CD4-positive, CD25-positive, alpha-beta regulatory T cell (primary cell): ENCODE measurements around the gene RPN1. TPM values are rescaled to one million over a fixed set of nuclear protein-coding genes. Genes with fewer than 3 reads are reported as not detected.

Source experiments
- ATAC-seq, 2 donors: fragments of 150-1000 bp; cut with Tn5 transposase; one replicate each; pipeline ENCODE4 v1.10.0; 2021; ENCODE audit warnings: low read depth in 2 of 2, moderate number of reproducible peaks in 2 of 2, moderate library complexity in 1 of 2
- DNase-seq, 3 donors: peaks; one replicate each; pipeline versions ENCODE4 v3.0.0 to v3.0.0-alpha.2; 2012 to 2022; ENCODE audit warnings: mixed read lengths in 1 of 3
- H3K27ac ChIP-seq: one replicate; pipeline ENCODE4 v1.7.0; 2013; ENCODE audit warnings: mild to moderate bottlenecking, low read length; ENCODE audit not compliant: insufficient read depth, poor library complexity, severe bottlenecking
- H3K27me3 ChIP-seq: one replicate; pipeline ENCODE4 v1.7.0; 2013; ENCODE audit warnings: low read length; ENCODE audit not compliant: control insufficient read depth, insufficient read depth
- H3K36me3 ChIP-seq: one replicate; pipeline ENCODE4 v1.7.0; 2013; ENCODE audit warnings: mild to moderate bottlenecking, low read length, moderate library complexity; ENCODE audit not compliant: control insufficient read depth, insufficient read depth
- H3K4me1 ChIP-seq: 2 replicates; pipeline ENCODE4 v1.7.0; 2013; ENCODE audit warnings: mild to moderate bottlenecking, low read length; ENCODE audit not compliant: insufficient read depth, control insufficient read depth, poor library complexity, severe bottlenecking
- H3K4me3 ChIP-seq: one replicate; pipeline ENCODE4 v1.7.0; 2013; ENCODE audit warnings: low read depth, mild to moderate bottlenecking, low read length, moderate library complexity
- H3K9me3 ChIP-seq, 2 experiments: 1 replicate in 1 of 2; 2 replicates in 1 of 2; pipeline ENCODE4 v1.7.0; 2013; ENCODE audit warnings: low read length in 2 of 2, mild to moderate bottlenecking in 1 of 2, moderate library complexity in 1 of 2; ENCODE audit not compliant: control insufficient read depth in 2 of 2
- H3K27ac Mint-ChIP-seq, 3 donors: one replicate each; pipeline ENCODE4 v1.8.0; 2020 to 2022; ENCODE audit warnings: mild to moderate bottlenecking in 3 of 3, mixed read lengths in 3 of 3, moderate library complexity in 2 of 3
- H3K27me3 Mint-ChIP-seq: one replicate; pipeline ENCODE4 v1.8.0; 2022; ENCODE audit warnings: mild to moderate bottlenecking, mixed read lengths
- H3K36me3 Mint-ChIP-seq: one replicate; pipeline ENCODE4 v1.8.0; 2020; ENCODE audit warnings: mixed read lengths
- H3K4me1 Mint-ChIP-seq, 4 donors: one replicate each; pipeline ENCODE4 v1.8.0; 2020 to 2022; ENCODE audit warnings: mixed read lengths in 4 of 4, mild to moderate bottlenecking in 1 of 4
- H3K4me3 Mint-ChIP-seq, 4 donors: one replicate each; pipeline ENCODE4 v1.8.0; 2020 to 2022; ENCODE audit warnings: mild to moderate bottlenecking in 4 of 4, mixed read lengths in 4 of 4, moderate library complexity in 3 of 4
- H3K9me3 Mint-ChIP-seq, 7 donors: one replicate each; pipeline ENCODE4 v1.8.0; 2020 to 2022; ENCODE audit warnings: mixed read lengths in 7 of 7, mild to moderate bottlenecking in 3 of 7, moderate library complexity in 2 of 7
- polyA plus RNA-seq, 4 donors: library from polyadenylated mRNA; unstranded; fragments of 300-500 nt; fragmentation: Illumina TruSeq; gene quantifications; one replicate each; pipeline ENCODE4 v1.2.3, GENCODE V29; 2021
- total RNA-seq: library from RNA; stranded (reverse); gene quantifications from one replicate; pipeline ENCODE4 v1.2.3, GENCODE V29; 2022

The RPN1 gene
- total and polyA plus RNA-seq, 5 donors from 2014 or later, result 94.4 to 283 (median 248) TPM

DNA sequence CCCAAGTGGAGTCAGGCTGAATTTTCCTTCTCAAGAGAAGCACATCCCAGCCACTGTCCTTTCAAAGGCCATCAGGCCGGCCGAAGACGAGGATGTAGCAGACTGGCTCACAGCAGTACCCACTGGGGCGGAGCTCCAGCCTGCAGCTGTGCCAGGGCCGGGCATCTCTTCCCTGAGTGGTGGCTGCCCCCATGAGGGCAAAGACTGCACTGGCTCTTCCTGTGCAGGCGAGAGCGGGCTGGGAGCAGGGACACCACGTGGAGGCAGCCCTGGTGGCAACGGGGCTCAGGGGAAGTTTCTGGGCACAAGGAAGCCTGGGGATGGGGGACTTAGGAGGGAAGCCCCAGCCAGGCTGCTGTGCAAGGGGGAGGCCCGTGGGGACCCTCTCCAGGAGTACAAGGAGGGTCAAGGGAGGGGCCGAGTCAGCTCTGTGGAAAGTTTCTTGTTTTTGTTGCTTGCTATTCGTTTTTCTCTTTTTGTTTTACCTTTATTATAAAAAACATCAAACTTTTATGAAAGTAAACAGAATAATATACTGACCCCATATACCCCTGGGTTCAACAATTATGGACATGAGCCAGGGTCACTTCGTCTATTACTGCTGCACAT is 66.1 kb downstream of the RPN1 start:
- peak; percentile 53 to 64 for ATAC-seq

GRCh38 chr3:128581566-128581965 is 69.1 kb downstream of the RPN1 start:
- no peaks in the 10 kb centered on the region for H3K36me3 ChIP-seq
- Mint-ChIP-seq H3K4me3 (no peak overlapping the region), H3K27me3 (peaks cover 11% of the 10 kb centered on the region), H3K9me3 (peaks cover 0 to 2% (median 0%) of the 10 kb centered on the region in 7 donors), H3K4me1 (no peaks in the 10 kb centered on the region), H3K27ac (no peak overlapping the region), H3K36me3 (no peaks in the 10 kb centered on the region)
- no peaks in the 10 kb centered on the region for H3K4me1 ChIP-seq
- ATAC-seq, result no peak
- no peak overlapping the region for H3K27ac ChIP-seq
- no peaks in the 10 kb centered on the region for H3K27me3 ChIP-seq
- DNase-seq, result no peak
- no peak overlapping the region for H3K4me3 ChIP-seq
- peaks cover 0 to 2% of the 10 kb centered on the region in 2 experiments for H3K9me3 ChIP-seq

More for the DNA sequence above, 66.1 kb downstream of the RPN1 start:
- Histone ChIP-seq H3K9me3 (peaks cover 0 to 2% of the 10 kb centered on the region in 2 experiments), H3K4me3 (no peak overlapping the region), H3K27me3 (no peaks in the 10 kb centered on the region), H3K4me1 (no peaks in the 10 kb centered on the region), H3K27ac (no peak overlapping the region), H3K36me3 (no peaks in the 10 kb centered on the region)
- Mint-ChIP-seq H3K9me3 (peaks cover 0 to 2% (median 0%) of the 10 kb centered on the region in 7 donors), H3K36me3 (no peaks in the 10 kb centered on the region), H3K4me3 (no peak overlapping the region), H3K27me3 (peaks cover 11% of the 10 kb centered on the region), H3K4me1 (peaks cover 0 to 21% (median 9%) of the 10 kb centered on the region in 4 donors), H3K27ac (no peak overlapping the region)
- DNase-seq, result peak in 1 of 3 donors; percentile 59

GRCh38 chr3:128579927-128580326 is 70.7 kb downstream of the RPN1 start:
- H3K27me3 ChIP-seq, result no peaks in the 10 kb centered on the region
- no peak for DNase-seq
- no peak overlapping the region for H3K27ac ChIP-seq
- peaks cover 0 to 4% (median 0%) of the 10 kb centered on the region in 4 donors for H3K4me1 Mint-ChIP-seq
- H3K4me3 Mint-ChIP-seq, result no peak overlapping the region
- no peak for ATAC-seq
- no peaks in the 10 kb centered on the region for H3K36me3 ChIP-seq
- no peak overlapping the region for H3K4me3 ChIP-seq
- H3K36me3 Mint-ChIP-seq, result no peaks in the 10 kb centered on the region
- H3K27me3 Mint-ChIP-seq, result peaks cover 13% of the 10 kb centered on the region
- H3K4me1 ChIP-seq, result no peaks in the 10 kb centered on the region
- peaks cover 0 to 2% (median 0%) of the 10 kb centered on the region in 7 donors for H3K9me3 Mint-ChIP-seq
- H3K9me3 ChIP-seq, result peaks cover 0 to 2% of the 10 kb centered on the region in 2 experiments
- H3K27ac Mint-ChIP-seq, result no peak overlapping the region

DNA sequence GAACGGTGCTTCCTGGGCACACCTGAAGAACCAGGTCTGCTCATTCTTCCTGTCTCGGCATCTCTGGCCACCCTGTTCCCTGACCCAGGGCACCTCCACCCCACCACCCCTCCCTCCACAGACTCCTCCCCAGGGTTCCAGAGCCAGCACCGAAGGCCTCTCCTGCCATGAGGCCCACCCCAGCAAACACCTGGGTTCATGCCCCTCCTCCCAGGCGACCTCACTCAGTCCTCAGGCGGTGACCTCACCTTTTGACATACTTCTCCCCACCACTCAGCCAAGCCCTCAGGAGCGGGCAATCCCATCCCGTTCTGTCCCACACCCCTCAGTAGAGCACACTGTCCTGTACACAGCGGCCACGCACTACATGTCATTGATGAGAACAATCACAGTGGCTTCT is 72.3 kb downstream of the RPN1 start:
- H3K4me1 ChIP-seq, result peaks cover 6% of the 10 kb centered on the region
- peaks cover 0 to 9% (median 3%) of the 10 kb centered on the region in 4 donors for H3K4me1 Mint-ChIP-seq
- DNase-seq (no peak), ATAC-seq (no peak)
- H3K9me3 ChIP-seq, result peaks cover 0 to 2% of the 10 kb centered on the region in 2 experiments
- H3K4me3 Mint-ChIP-seq, result no peak overlapping the region
- H3K36me3 ChIP-seq, result no peaks in the 10 kb centered on the region
- H3K36me3 Mint-ChIP-seq, result no peaks in the 10 kb centered on the region
- H3K27me3 Mint-ChIP-seq, result peaks cover 29% of the 10 kb centered on the region
- H3K4me3 ChIP-seq, result no peak overlapping the region
- peaks cover 0 to 1% (median 0%) of the 10 kb centered on the region in 7 donors for H3K9me3 Mint-ChIP-seq
- no peak overlapping the region for H3K27ac ChIP-seq
- H3K27me3 ChIP-seq, result no peaks in the 10 kb centered on the region
- no peak overlapping the region for H3K27ac Mint-ChIP-seq

DNA sequence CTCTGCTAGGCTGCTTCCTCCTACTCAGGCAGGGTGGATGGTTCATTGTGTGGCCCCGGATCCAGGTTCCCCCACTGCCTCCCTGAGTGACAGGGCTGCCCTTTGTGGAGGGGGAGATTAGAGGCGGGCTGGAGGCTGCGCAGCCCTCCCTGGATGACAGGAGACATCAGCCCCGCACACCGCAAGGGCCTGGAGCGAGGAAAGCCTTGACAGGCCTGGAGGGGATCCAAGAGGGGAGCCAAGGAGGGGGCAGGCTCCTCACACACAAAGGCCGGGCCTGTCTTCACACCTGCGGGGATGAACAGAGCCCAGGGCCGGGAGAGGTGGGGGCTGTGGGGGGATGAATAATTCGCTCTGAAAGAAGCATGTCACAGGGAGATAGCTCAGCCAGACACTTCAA is 72.9 kb downstream of the RPN1 start:
- Mint-ChIP-seq H3K4me1 (peaks cover 0 to 13% (median 6%) of the 10 kb centered on the region in 4 donors), H3K4me3 (no peak overlapping the region), H3K27ac (no peak overlapping the region), H3K36me3 (no peaks in the 10 kb centered on the region), H3K27me3 (peaks cover 35% of the 10 kb centered on the region), H3K9me3 (peaks cover 0 to 1% (median 0%) of the 10 kb centered on the region in 7 donors)
- H3K4me3 ChIP-seq, result no peak overlapping the region
- no peaks in the 10 kb centered on the region for H3K36me3 ChIP-seq
- H3K27ac ChIP-seq, result no peak overlapping the region
- peaks cover 12% of the 10 kb centered on the region for H3K4me1 ChIP-seq
- DNase-seq (no peak), ATAC-seq (no peak)
- H3K27me3 ChIP-seq, result no peaks in the 10 kb centered on the region
- peaks cover 0 to 2% of the 10 kb centered on the region in 2 experiments for H3K9me3 ChIP-seq

- Histone ChIP-seq H3K9me3 (peaks cover 0 to 2% of the 10 kb centered on the region in 2 experiments), H3K36me3 (no peaks in the 10 kb centered on the region), H3K27ac (no peak overlapping the region), H3K27me3 (peaks cover 1% of the 10 kb centered on the region), H3K4me3 (no peak overlapping the region), H3K4me1 (peaks cover 15% of the 10 kb centered on the region)
- Mint-ChIP-seq H3K4me1 (peaks cover 0 to 19% (median 9%) of the 10 kb centered on the region in 4 donors), H3K27me3 (peaks cover 31% of the 10 kb centered on the region), H3K9me3 (peaks cover 0 to 1% (median 0%) of the 10 kb centered on the region in 7 donors), H3K27ac (no peak overlapping the region), H3K4me3 (no peak overlapping the region), H3K36me3 (no peaks in the 10 kb centered on the region)
- ATAC-seq (no peak), DNase-seq (no peak)
Measured at GRCh38 chr3:128576290-128576689, 74.3 kb downstream of the RPN1 start.

DNA sequence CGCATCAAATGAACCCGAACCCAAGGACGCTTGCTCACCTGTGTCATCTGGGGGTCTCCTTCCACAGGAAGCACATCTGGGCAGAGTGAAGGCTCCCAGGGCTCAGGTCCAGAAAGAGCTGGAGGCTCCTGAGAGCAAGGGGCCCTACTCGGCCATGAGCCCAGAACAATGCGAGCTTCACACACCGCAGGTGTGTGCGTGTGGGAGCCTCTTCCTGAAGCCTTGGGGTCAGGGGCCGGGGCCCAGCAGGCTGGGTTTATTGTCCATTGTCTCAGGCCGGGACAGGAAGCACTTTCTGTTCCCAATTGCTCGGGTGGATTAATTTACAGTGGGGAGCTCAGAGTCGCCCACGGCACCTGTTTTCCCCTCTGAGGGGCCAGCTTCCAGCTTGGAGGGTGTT is 74.8 kb downstream of the RPN1 start:
- Histone ChIP-seq H3K27ac (no peak overlapping the region), H3K36me3 (no peaks in the 10 kb centered on the region), H3K9me3 (peaks cover 0 to 2% of the 10 kb centered on the region in 2 experiments), H3K27me3 (peaks cover 5% of the 10 kb centered on the region), H3K4me1 (peaks cover 15% of the 10 kb centered on the region), H3K4me3 (no peak overlapping the region)
- H3K27ac Mint-ChIP-seq, result no peak overlapping the region
- H3K27me3 Mint-ChIP-seq, result peaks cover 35% of the 10 kb centered on the region
- no peak for DNase-seq
- H3K36me3 Mint-ChIP-seq, result no peaks in the 10 kb centered on the region
- no peak for ATAC-seq
- H3K9me3 Mint-ChIP-seq, result peaks cover 0 to 1% (median 0%) of the 10 kb centered on the region in 7 donors
- H3K4me3 Mint-ChIP-seq, result no peak overlapping the region
- H3K4me1 Mint-ChIP-seq, result peaks cover 0 to 19% (median 9%) of the 10 kb centered on the region in 4 donors

DNA sequence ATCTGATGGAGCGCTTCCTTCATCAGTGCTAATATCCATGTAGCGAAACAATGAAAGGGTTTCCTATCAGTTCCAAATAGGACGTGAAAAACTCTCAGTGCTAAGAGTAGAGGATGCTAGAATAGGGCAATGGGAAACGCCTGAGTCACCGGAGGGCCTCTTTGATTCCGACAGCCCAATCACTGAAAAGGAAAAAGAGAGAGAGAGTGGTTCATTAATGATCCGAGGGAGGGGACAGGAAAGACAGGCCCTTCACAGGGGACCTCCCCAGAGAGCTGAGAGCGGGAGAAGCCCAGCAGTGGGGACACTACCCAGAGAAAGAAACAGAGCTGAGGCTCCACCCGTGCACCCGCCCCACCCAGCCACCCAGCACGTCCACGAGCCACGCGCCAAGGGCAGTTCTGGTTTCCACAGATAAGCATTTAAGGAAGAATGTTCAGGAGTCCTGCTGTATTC is 76.9 kb downstream of the RPN1 start:
- Mint-ChIP-seq H3K9me3 (no peaks in the 10 kb centered on the region), H3K4me1 (peaks cover 0 to 19% (median 9%) of the 10 kb centered on the region in 4 donors), H3K36me3 (no peaks in the 10 kb centered on the region), H3K27ac (no peak overlapping the region), H3K27me3 (peaks cover 36% of the 10 kb centered on the region), H3K4me3 (peak overlapping the region in 1 of 4 donors; percentile 74)
- Histone ChIP-seq H3K4me3 (no peak overlapping the region), H3K9me3 (no peaks in the 10 kb centered on the region), H3K4me1 (peaks cover 15% of the 10 kb centered on the region), H3K27ac (no peak overlapping the region), H3K36me3 (no peaks in the 10 kb centered on the region), H3K27me3 (peaks cover 8% of the 10 kb centered on the region)
- no peak for ATAC-seq
- DNase-seq, result no peak
